Upper lobe of left lung (tissue), 4 donors: Measurements from ENCODE around the gene HK3.

Experiments
- EP300 ChIP-seq, 4 donors: sonication (generic); formaldehyde crosslinking; IDR thresholded peaks; one replicate each; pipeline ENCODE4 v1.5.1; 2017; ENCODE audit warnings: antibody characterized with exemption in 4 of 4, control low read depth in 2 of 4
- POLR2A ChIP-seq, 4 donors: fragments of 450-650 bp; IDR thresholded peaks; one replicate each; pipeline ENCODE4 v1.5.1; 2016 to 2017; ENCODE audit warnings: antibody characterized with exemption in 4 of 4, mild to moderate bottlenecking in 2 of 4
- POLR2AphosphoS5 ChIP-seq, 2 donors: sonication (generic); formaldehyde crosslinking; IDR thresholded peaks; one replicate each; pipeline ENCODE4 v1.5.1; 2017; ENCODE audit warnings: antibody characterized with exemption in 2 of 2
- TF ChIP-seq, protein P1 (sequence below), 6 experiments: fragments of 450-650 bp in 4 of 6; fragments of 200-600 bp in 2 of 6; sonication (generic) in 2 of 6; IDR thresholded peaks; one replicate each; pipeline ENCODE4 v1.5.1; 2016 to 2019; ENCODE audit warnings: antibody characterized with exemption in 6 of 6

DNA sequence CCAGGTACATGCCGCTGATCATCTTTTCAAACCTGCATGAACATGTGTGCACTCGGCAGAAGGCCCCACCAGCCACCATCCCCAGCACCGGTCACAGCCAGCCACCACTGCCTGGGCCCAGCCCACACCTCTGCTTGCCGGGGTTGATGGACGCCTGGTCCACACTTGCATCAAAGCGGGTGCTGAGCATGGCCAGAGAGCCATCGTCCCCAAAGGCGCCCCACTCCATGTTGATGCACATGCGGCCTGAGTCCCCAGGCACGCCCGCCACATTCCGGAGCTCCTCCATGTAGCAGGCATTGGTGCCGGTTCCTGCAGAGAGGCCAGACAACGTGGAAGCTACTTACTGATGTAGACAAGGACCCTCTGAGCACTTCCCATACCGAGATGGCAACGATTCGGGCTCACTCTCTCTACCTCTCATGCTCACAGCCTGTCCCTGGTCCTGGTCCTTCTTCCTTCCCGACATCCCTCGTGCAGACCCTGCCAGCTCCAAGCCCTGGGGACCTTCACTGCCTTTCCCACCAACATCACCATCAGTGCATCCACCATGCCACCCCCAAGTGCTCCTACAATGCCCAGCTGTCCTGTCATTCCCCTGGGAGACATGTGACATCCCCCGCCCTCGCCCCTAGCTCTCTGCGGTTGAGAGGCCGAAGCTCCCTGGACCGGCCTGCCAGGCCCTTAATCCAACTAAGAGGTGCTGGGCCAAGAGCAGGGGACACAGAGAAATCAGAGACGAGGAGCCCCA is 17.2 kb downstream of the HK3 start:
- TF ChIP-seq, protein P1, sequence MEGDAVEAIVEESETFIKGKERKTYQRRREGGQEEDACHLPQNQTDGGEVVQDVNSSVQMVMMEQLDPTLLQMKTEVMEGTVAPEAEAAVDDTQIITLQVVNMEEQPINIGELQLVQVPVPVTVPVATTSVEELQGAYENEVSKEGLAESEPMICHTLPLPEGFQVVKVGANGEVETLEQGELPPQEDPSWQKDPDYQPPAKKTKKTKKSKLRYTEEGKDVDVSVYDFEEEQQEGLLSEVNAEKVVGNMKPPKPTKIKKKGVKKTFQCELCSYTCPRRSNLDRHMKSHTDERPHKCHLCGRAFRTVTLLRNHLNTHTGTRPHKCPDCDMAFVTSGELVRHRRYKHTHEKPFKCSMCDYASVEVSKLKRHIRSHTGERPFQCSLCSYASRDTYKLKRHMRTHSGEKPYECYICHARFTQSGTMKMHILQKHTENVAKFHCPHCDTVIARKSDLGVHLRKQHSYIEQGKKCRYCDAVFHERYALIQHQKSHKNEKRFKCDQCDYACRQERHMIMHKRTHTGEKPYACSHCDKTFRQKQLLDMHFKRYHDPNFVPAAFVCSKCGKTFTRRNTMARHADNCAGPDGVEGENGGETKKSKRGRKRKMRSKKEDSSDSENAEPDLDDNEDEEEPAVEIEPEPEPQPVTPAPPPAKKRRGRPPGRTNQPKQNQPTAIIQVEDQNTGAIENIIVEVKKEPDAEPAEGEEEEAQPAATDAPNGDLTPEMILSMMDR (IDR thresholded peaks at IDR 0.05): no peak
- TF ChIP-seq POLR2AphosphoS5 (IDR thresholded peaks at IDR 0.05) (no peak), POLR2A (IDR thresholded peaks at IDR 0.05) (no peak), EP300 (IDR thresholded peaks at IDR 0.05) (no peak)
